HUDEP-2 (cell line): ENCODE measurements around the gene SHOX.
"Not testable (repeated sequence)": the region's sequence is repeated elsewhere in the genome, so short reads cannot be mapped to it uniquely, and the experiment has no call there.

Experiments
- DNase-seq, 76 experiments: peaks; one replicate each; lab custom pipeline; 2025; ENCODE audit not compliant: unreplicated experiment in 76 of 76; lab: John Stamatoyannopoulos, UW

The SHOX gene

DNA sequence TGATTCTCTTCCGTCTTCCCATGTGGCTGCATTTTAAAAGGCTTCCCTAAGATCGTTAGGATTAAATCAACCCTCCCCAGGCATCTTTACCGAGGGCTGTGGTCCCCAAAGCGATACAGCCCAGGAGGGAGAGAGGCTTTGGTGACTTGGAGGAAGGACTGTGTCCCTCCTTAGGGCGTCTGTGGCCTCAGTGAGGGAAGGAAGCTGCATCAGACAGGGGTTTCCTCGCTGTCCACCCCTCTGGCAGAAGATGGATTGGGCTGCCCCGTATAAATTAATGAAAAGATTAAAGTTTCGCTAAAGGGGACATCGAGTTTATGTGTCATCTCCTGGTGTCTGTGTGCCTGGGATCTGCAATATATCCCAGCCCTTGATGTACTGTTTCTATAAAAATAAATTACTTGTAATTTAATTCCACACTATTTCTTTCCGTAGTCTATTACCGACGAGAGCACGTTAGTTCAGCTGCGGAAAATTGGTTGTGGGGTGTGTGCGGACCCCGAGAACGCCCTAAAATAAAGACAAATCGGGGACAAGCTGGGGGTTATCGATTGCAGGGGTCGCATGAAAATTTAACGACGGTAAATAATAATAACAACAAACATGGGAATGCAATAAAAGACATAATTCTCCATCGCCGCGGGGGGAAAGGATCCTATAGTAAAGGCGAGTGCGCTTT, 6.5 kb downstream of the SHOX start:
- DNase-seq: no peak

- no peak for DNase-seq
These were observed 7.3 kb downstream of the SHOX start for GRCh38 chrX:637660-638481.

DNA sequence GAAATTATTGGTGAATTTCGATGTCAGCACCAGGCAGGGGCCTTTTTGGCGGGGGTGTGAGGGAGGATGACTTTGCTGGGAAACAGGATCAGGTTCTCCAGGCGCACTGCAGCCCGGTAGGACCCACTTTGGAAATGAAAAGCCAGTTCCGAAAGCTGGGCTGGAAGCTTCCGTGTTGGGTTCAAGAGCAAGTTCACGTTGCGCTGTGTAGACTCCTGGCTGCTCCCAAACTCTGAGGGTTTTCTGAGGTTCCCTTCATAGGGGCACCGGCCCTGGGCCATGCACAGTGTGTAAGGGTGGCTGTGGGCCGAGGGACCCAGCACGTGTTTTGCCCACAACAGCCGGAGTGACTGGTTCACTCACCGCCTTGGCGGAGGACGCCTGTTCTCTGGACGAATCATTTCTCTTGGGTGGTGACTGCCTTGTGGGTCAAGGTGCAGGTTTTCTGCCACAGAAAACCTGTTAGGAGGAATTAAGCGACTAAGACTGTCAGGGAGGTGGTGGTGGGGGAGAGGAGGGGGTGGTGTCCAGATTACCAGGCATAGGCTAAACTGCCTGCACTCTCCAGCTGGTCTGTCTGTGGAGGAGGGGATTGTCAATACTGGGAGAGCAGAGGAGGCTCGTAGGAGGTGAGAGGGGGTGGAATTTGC, 8.0 kb downstream of the SHOX start:
- no peak for DNase-seq

DNA sequence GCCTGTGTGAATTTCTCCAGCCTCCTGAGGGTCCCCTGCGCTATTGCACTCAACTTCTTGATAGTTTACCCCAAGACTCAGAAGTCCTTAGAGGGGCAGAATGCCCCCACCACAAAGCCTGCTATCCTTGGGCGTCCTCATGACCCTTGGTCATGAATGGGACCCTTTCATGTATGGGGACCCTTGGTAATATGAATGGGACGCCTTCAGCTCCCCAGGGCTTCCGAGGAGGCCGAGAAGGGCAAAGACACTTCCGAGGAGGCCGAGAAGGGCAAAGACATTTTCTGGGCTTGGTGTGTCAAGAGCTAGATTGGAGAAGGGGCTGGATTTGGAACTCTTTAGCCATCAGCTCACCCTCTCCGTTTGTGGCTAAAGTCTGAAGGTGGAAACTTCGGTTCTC, 8.6 kb downstream of the SHOX start:
- no peak for DNase-seq

GRCh38 chrX:640641-641040, 10.1 kb downstream of the SHOX start:
- no peak for DNase-seq

- DNase-seq: no peak
These were observed 11.3 kb downstream of the SHOX start for GRCh38 chrX:641671-642435.

DNA sequence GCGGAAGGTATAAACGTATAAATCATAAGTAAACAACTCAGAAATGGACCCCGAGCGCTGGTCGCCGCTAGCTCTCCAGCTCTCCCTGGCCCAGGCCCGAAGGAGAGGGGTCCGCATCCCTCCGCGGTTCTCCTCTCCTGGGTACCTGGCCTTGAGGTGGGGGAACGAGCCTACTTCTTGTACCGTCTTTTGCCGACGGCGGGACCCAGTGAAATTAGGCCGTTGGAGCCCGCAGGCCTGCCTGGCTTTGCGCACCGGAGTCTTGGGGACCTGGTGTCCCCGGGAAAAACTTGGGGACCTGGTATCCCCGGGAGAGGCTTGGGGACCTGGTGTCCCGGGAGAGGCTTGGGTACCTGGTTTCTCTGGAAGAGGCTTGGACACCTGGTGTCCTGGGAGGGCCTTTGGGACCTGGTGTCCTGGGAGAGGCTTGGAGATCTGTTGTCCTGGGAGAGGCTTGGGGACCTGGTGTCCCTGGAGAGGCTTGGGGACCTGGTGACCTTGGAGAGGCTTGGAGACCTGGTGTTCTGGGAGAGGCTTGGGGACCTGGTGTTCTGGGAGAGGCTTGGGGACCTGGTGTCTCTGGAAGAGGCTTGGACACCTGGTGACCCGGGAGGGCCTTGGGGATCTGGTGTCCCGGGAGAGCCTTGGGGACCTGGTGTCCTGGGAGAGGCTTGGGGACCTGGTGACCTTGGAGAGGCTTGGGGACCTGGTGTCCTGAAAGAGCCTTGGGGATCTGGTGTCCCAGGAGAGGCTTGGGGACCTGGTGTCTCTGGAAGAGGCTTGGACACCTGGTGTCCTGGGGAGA, 12.0 kb downstream of the SHOX start:
- no peak for DNase-seq

- no peak for DNase-seq
These were observed 12.6 kb downstream of the SHOX start for GRCh38 chrX:643241-643595.

GRCh38 chrX:643911-644303, 13.3 kb downstream of the SHOX start:
- no peak for DNase-seq

DNA sequence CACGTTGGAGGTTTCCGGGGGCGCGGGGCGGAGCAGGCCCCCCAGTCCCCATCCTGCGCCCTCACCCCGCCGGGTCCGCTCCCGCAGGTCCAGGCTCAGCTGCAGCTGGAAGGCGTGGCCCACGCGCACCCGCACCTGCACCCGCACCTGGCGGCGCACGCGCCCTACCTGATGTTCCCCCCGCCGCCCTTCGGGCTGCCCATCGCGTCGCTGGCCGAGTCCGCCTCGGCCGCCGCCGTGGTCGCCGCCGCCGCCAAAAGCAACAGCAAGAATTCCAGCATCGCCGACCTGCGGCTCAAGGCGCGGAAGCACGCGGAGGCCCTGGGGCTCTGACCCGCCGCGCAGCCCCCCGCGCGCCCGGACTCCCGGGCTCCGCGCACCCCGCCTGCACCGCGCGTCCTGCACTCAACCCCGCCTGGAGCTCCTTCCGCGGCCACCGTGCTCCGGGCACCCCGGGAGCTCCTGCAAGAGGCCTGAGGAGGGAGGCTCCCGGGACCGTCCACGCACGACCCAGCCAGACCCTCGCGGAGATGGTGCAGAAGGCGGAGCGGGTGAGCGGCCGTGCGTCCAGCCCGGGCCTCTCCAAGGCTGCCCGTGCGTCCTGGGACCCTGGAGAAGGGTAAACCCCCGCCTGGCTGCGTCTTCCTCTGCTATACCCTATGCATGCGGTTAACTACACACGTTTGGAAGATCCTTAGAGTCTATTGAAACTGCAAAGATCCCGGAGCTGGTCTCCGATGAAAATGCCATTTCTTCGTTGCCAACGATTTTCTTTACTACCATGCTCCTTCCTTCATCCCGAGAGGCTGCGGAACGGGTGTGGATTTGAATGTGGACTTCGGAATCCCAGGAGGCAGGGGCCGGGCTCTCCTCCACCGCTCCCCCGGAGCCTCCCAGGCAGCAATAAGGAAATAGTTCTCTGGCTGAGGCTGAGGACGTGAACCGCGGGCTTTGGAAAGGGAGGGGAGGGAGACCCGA, 14.0 kb downstream of the SHOX start:
- no peak for DNase-seq

DNA sequence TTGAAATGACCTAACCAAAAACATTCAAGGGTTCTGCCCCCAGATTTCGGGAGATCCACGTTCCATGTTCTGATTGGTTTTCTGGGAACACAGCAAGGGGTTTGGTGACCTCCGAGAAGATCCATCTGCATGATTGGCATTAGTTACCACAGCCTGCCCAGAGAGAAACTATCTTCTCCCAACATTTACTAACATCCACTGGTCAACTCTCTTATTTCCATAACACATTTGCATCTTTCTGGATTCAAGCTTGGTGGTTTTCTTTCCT, 15.6 kb downstream of the SHOX start:
- DNase-seq: no peak

DNA sequence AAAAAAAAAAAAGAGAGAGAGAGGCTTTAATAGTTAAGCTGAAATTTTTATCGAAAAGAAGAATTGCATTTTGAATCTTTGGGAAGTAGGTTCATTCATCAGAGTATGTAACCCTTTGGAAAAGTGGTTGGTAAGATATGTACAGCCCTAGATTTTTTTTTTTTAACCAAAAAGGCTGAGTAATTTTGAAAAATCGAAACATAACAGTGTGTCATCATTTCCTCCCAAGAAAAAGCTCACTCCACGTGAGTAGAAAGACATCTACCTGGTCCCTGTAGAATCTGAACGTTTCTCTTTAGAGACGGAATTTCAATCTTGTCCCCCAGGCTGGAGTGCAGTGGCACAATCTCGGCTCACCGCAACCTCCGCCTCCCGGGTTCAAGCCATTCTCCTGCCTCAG, 16.2 kb downstream of the SHOX start:
- DNase-seq: no peak

- DNase-seq: no peak
These were observed 18.6 kb downstream of the SHOX start for GRCh38 chrX:649166-649565.

GRCh38 chrX:650324-650723, 19.7 kb downstream of the SHOX start:
- DNase-seq: no peak

DNA sequence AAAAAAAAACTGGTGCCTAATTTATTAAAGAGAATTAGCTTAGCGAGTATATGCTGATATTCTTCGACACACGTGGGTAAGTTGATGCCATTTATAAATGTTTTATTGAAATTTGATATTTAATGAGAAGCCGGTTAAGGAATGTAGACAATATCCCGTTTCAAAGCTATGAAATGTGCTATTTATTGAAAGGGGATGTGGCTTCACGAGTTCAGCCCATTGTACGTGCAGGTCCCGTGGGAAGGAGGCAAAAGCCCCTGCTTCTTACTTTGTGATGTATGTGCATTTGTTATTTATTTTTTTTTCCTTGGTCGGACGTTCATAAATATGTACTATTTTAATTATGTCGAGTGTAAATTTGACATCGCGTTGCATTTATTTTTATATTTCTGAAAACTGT, 20.2 kb downstream of the SHOX start:
- DNase-seq: no peak

DNA sequence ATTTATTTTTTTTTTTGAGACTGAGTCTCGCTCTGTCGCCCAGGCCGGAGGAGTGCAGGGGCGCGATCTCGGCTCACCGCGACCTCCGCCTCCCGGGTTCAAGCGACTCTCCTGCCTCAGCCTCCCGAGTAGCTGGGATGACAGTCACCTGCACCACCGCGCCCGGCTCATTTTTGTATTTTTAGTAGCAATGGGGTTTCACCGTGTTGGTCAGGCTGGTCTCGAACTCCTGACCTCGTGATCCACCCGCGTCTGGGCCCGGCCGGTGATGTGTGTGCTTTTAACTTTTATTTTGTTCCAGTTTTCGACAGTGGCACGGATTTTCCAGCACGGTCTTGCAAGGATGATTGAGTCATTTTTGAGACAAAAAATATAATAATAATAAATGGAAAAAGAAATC, 21.3 kb downstream of the SHOX start:
- not testable (repeated sequence) for DNase-seq

DNA sequence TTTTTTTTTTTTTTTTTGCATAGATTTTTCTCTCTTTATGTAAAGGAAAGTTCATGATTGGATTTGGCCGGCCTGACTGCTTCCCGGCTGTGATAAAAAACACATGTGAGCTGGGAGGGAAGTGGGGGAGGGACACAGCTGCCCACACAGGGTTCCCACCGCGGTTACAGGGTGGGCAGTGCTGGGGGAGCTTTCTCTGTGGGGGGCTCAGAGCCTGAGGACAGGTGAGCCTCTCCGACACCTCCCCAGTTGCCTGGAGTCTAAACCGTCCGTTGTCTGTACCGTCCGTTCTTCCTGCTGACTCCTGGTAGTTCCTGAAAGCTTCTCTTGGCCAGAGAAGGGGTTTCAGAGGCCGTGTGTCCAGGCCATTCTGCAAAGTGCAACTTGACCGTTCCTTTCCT, 21.8 kb downstream of the SHOX start:
- DNase-seq: no peak

DNA sequence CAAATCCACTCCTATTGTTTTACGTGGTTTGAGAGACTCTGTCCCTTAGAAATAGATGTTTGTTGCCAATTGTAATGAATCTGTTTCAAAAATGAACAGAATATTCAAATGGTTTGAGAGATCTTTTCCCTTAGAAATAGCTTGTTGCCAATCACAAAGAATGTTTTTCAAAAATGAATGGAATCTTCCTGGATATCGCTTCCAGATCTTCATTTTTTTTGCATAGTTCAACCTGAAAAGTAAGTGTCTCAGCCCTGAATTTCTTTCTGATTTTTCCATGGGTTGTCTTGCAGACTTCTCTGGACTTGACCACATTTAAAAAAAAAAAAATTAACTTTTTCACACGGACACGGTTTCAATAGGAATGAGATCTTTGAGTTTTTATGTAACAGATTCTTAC, 22.7 kb downstream of the SHOX start:
- DNase-seq: no peak

GRCh38 chrX:661154-661553, 30.6 kb downstream of the SHOX start:
- DNase-seq: no peak

- DNase-seq: no peak
These were observed 31.5 kb downstream of the SHOX start for GRCh38 chrX:662126-662525.
